HepG2 (cell line): ENCODE results near the gene WBP1. TPM values are rescaled to one million over a fixed set of nuclear protein-coding genes. Genes with fewer than 3 reads are reported as not detected.
A peak's percentile ranks its signal among the peaks of the same experiment; 100 is the strongest.

ENCODE experiments used
- CENPT ChIP-seq: sonication (generic); formaldehyde crosslinking; IDR thresholded peaks from 2 replicates; pipeline ENCODE4 v1.8.0; 2022; ENCODE audit warnings: low read depth, mild to moderate bottlenecking, moderate library complexity, missing genetic modification reagents
- CHD4 ChIP-seq: fragments of 200-600 bp; sonication (generic); IDR thresholded peaks from 2 replicates; pipeline ENCODE4 v1.7.0; 2017; ENCODE audit warnings: mild to moderate bottlenecking, low read length, borderline replicate concordance
- DNMT1 ChIP-seq: sonication (generic); formaldehyde crosslinking; IDR thresholded peaks from 2 replicates; pipeline ENCODE4 v1.5.1; 2020; ENCODE audit warnings: mild to moderate bottlenecking, missing genetic modification reagents
- HES4 ChIP-seq: sonication (generic); formaldehyde crosslinking; IDR thresholded peaks from 2 replicates; pipeline ENCODE4 v1.9.0; 2021; ENCODE audit warnings: mild to moderate bottlenecking, missing genetic modification reagents, borderline replicate concordance
- HMG20A ChIP-seq: IDR thresholded peaks from 2 replicates; pipeline ENCODE4 v1.6.1; 2016; ENCODE audit warnings: borderline replicate concordance
- NFKBIZ ChIP-seq: IDR thresholded peaks from 2 replicates; pipeline ENCODE4 v1.6.1; 2018; ENCODE audit warnings: missing genetic modification reagents, missing compliant biosample characterization
- NR3C1 ChIP-seq: sonication (generic); formaldehyde crosslinking; IDR thresholded peaks from 2 replicates; pipeline ENCODE4 v1.4.0; 2020; ENCODE audit warnings: missing genetic modification reagents
- PHF21A ChIP-seq: sonication (generic); formaldehyde crosslinking; IDR thresholded peaks from 2 replicates; pipeline ENCODE4 v1.5.0; 2020; ENCODE audit warnings: mild to moderate bottlenecking, missing genetic modification reagents
- RFX5 ChIP-seq: IDR thresholded peaks from 2 replicates; pipeline ENCODE4 v1.6.1; 2011; ENCODE audit warnings: low read depth, low read length, improper control_type of control experiment
- SIN3A ChIP-seq: IDR thresholded peaks from 2 replicates; pipeline ENCODE4 v1.6.1; 2011; ENCODE audit warnings: low read depth, mild to moderate bottlenecking, control low read depth, low read length, borderline replicate concordance
- TEF ChIP-seq: sonication (generic); formaldehyde crosslinking; IDR thresholded peaks from 2 replicates; pipeline ENCODE4 v1.5.0; 2020; ENCODE audit warnings: missing genetic modification reagents
- TFAP4 ChIP-seq: sonication (generic); IDR thresholded peaks from 2 replicates; pipeline ENCODE4 v1.6.1; 2016; ENCODE audit warnings: low read depth, borderline replicate concordance
- THYN1 ChIP-seq: sonication (generic); formaldehyde crosslinking; IDR thresholded peaks from 2 replicates; pipeline ENCODE4 v1.8.1; 2023; ENCODE audit warnings: low read depth, mild to moderate bottlenecking, moderate library complexity, missing genetic modification reagents, borderline replicate concordance
- ZBTB38 ChIP-seq: sonication (generic); formaldehyde crosslinking; IDR thresholded peaks from 2 replicates; pipeline ENCODE4 v1.5.1; 2020; ENCODE audit warnings: mild to moderate bottlenecking, missing genetic modification reagents
- ZBTB46 ChIP-seq: sonication (generic); formaldehyde crosslinking; IDR thresholded peaks from 2 replicates; pipeline ENCODE4 v1.4.0; 2020; ENCODE audit warnings: mild to moderate bottlenecking, missing genetic modification reagents, borderline replicate concordance
- ZFP90 ChIP-seq: sonication (generic); formaldehyde crosslinking; IDR thresholded peaks from 2 replicates; pipeline ENCODE4 v1.8.0; 2022; ENCODE audit warnings: missing genetic modification reagents, mild to moderate bottlenecking, inconsistent platforms, borderline replicate concordance
- ZNF280B ChIP-seq: sonication (generic); formaldehyde crosslinking; IDR thresholded peaks from 2 replicates; pipeline ENCODE4 v1.5.0; 2020; ENCODE audit warnings: missing genetic modification reagents, mild to moderate bottlenecking, borderline replicate concordance
- ZNF33B ChIP-seq: sonication (generic); formaldehyde crosslinking; IDR thresholded peaks from 2 replicates; pipeline ENCODE4 v1.5.1; 2020; ENCODE audit warnings: mild to moderate bottlenecking, missing genetic modification reagents
- ZNF383 ChIP-seq: sonication (generic); formaldehyde crosslinking; IDR thresholded peaks from 2 replicates; pipeline ENCODE4 v1.4.0; 2020; ENCODE audit warnings: missing genetic modification reagents, mild to moderate bottlenecking, borderline replicate concordance
- ZNF530 ChIP-seq: sonication (generic); formaldehyde crosslinking; IDR thresholded peaks from 2 replicates; pipeline ENCODE4 v1.5.0; 2020; ENCODE audit warnings: low read depth, mild to moderate bottlenecking, missing genetic modification reagents
- ZNF660 ChIP-seq: sonication (generic); formaldehyde crosslinking; IDR thresholded peaks from 2 replicates; pipeline ENCODE4 v1.5.1; 2020; ENCODE audit warnings: mild to moderate bottlenecking, low read depth, missing genetic modification reagents, borderline replicate concordance
- ZNF761 ChIP-seq: sonication (generic); formaldehyde crosslinking; conservative IDR thresholded peaks from 2 replicates; pipeline ENCODE4 v1.4.0; 2020; ENCODE audit warnings: mild to moderate bottlenecking, missing genetic modification reagents
- ZNF780A ChIP-seq: sonication (generic); formaldehyde crosslinking; IDR thresholded peaks from 2 replicates; pipeline ENCODE4 v1.8.0; 2022; ENCODE audit warnings: mild to moderate bottlenecking, missing genetic modification reagents, moderate library complexity
- polyA plus RNA-seq, 8 experiments: library from polyadenylated mRNA; depleted of rRNA in 3 of 8; stranded (reverse) in 7 of 8; unstranded in 1 of 8; fragments of >200 nt; fragmentation: Illumina TruSeq in 4 of 8; extraction: Trizol in 4 of 8; gene quantifications; 2 replicates each; pipeline versions ENCODE4 v1.2.1 to v1.2.3, GENCODE V29; 2011 to 2016; ENCODE audit warnings: low read depth in 4 of 8, missing spikeins in 1 of 8, mixed read lengths in 1 of 8; ENCODE audit not compliant: insufficient read depth in 1 of 8
- total RNA-seq, 5 experiments: library from RNA; depleted of rRNA; stranded (reverse); fragments of >200 nt; fragmentation: Illumina TruSeq; extraction: Trizol; gene quantifications; 2 replicates each; pipeline ENCODE4 v1.2.3, GENCODE V29; 2016; ENCODE audit warnings: low read depth in 1 of 5
- TF ChIP-seq, protein P1 (sequence below): sonication (generic); formaldehyde crosslinking; IDR thresholded peaks from 2 replicates; pipeline ENCODE4 v1.8.1; 2023; ENCODE audit warnings: mild to moderate bottlenecking, missing genetic modification reagents

WBP1 gene
- total and polyA plus RNA-seq, 2 of the 13 experiments (the other 11 are each of a cell fraction or from before 2014, with no cell fraction given), result 38.8 to 85.7 TPM

- TF ChIP-seq TEF, result no peak
- TF ChIP-seq TFAP4, result peak; percentile 65; the same call in 1 of the 2 replicates
- TF ChIP-seq ZNF780A (CRISPR knock-in tag), result peak; percentile 58; the same call in 1 of the 2 replicates
- peak; percentile 56 for TF ChIP-seq HES4 (CRISPR knock-in tag)
- TF ChIP-seq ZNF761 (CRISPR knock-in tag), result peak; percentile 70
- no peak for TF ChIP-seq ZBTB46
- TF ChIP-seq THYN1 (CRISPR knock-in tag), result peak; percentile 83; the same call in 1 of the 2 replicates
- no peak for TF ChIP-seq NR3C1
- TF ChIP-seq ZBTB38 (CRISPR knock-in tag), result peak; percentile 54
- no peak for TF ChIP-seq ZNF530 (CRISPR knock-in tag)
- TF ChIP-seq ZNF383 (CRISPR knock-in tag), result no peak
- TF ChIP-seq RFX5, result no peak
- peak; percentile 16; the same call in 1 of the 2 replicates for TF ChIP-seq ZNF280B (CRISPR knock-in tag)
- no peak for TF ChIP-seq CENPT (CRISPR knock-in tag)
- TF ChIP-seq HMG20A, result no peak
- TF ChIP-seq, protein P1, sequence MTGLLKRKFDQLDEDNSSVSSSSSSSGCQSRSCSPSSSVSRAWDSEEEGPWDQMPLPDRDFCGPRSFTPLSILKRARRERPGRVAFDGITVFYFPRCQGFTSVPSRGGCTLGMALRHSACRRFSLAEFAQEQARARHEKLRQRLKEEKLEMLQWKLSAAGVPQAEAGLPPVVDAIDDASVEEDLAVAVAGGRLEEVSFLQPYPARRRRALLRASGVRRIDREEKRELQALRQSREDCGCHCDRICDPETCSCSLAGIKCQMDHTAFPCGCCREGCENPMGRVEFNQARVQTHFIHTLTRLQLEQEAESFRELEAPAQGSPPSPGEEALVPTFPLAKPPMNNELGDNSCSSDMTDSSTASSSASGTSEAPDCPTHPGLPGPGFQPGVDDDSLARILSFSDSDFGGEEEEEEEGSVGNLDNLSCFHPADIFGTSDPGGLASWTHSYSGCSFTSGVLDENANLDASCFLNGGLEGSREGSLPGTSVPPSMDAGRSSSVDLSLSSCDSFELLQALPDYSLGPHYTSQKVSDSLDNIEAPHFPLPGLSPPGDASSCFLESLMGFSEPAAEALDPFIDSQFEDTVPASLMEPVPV (CRISPR knock-in tag), result peak; percentile 94
- TF ChIP-seq CHD4, result peak; percentile 50; the same call in 1 of the 2 replicates
- TF ChIP-seq NFKBIZ (CRISPR knock-in tag), result 0 out of 2 replicates have a peak, but pooled peaks have one; percentile 25
- TF ChIP-seq PHF21A (CRISPR knock-in tag), result peak; percentile 75
- TF ChIP-seq ZNF660 (CRISPR knock-in tag), result no peak
- peak; percentile 68; the same call in 1 of the 2 replicates for TF ChIP-seq DNMT1 (CRISPR knock-in tag)
- 0 out of 2 replicates have a peak, but pooled peaks have one; percentile 23 for TF ChIP-seq ZNF33B (CRISPR knock-in tag)
- TF ChIP-seq ZFP90, result peak; percentile 43
- TF ChIP-seq SIN3A, result peak; percentile 43; the same call in 1 of the 2 replicates
Measured at GRCh38 chr2:74457549-74458131, 598 bp upstream of the WBP1 start (continued).
